Epithelial cell of proximal tubule (primary cell): ENCODE data around the gene RNGTT. TPM values are rescaled to one million over a fixed set of nuclear protein-coding genes. Genes with fewer than 3 reads are reported as not detected.

ENCODE experiments used
- DNase-seq: peaks from one replicate; pipeline ENCODE4 v3.0.0-alpha.2; 2011; ENCODE audit warnings: low read depth
- H3K4me3 ChIP-seq: 2 replicates; pipeline ENCODE4 v1.5.1; 2011; ENCODE audit warnings: low read depth, mild to moderate bottlenecking, low read length
- total RNA-seq: library from RNA; depleted of rRNA; stranded (reverse); fragments of >200 nt; gene quantifications from 2 replicates; pipeline ENCODE4 v1.2.3, GENCODE V29; 2015
- TF ChIP-seq, protein P1 (sequence below): conservative IDR thresholded peaks from 2 replicates; pipeline ENCODE4 v1.5.1; 2012; ENCODE audit warnings: low read depth, mild to moderate bottlenecking, low read length

The RNGTT gene
- total RNA-seq, 1 donor from 2014 or later = 17.6 TPM

DNA sequence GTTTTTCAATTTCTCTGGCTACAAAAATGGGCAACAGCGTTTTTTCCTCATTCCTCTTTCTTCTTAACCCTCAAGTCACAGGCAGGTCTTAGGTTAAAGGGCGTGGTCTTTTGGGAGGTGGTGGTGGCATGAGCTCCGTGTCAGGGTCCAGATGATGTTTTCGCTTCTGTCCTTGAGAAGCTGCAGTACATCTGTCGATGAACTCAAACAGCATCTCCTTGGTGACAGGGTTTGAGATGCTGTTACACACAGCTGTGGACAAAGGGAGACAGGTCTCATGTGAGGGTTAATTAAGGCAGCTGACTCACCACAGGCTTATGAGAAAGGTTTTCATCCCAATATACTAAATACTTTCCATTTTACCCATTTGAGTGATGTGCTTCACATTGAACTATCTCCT is 350.8 kb downstream of the RNGTT start:
- DNase-seq = no peak
- H3K4me3 ChIP-seq = no peak overlapping the region
- TF ChIP-seq, protein P1, sequence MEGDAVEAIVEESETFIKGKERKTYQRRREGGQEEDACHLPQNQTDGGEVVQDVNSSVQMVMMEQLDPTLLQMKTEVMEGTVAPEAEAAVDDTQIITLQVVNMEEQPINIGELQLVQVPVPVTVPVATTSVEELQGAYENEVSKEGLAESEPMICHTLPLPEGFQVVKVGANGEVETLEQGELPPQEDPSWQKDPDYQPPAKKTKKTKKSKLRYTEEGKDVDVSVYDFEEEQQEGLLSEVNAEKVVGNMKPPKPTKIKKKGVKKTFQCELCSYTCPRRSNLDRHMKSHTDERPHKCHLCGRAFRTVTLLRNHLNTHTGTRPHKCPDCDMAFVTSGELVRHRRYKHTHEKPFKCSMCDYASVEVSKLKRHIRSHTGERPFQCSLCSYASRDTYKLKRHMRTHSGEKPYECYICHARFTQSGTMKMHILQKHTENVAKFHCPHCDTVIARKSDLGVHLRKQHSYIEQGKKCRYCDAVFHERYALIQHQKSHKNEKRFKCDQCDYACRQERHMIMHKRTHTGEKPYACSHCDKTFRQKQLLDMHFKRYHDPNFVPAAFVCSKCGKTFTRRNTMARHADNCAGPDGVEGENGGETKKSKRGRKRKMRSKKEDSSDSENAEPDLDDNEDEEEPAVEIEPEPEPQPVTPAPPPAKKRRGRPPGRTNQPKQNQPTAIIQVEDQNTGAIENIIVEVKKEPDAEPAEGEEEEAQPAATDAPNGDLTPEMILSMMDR = no peak

DNA sequence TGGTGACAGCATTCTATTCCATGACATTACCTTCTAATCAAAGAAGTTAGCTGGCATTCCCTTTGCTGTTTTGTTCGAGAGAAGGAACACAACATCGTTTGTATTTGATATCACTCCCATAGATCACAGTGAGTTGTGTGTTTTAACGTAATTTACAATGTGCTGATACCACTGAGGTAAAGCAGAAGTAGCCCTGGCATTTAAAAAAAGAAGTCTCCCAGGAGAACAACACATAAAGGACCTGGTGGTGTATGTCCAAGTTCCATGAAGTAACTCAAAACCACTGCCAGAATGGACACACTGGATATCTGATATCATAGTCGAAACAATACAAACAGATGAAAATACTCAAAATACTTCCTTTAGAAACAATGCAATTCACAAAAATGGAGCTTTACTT is 351.7 kb downstream of the RNGTT start:
- DNase-seq = no peak
- no peak overlapping the region for H3K4me3 ChIP-seq
- TF ChIP-seq, protein P1 = no peak

DNA sequence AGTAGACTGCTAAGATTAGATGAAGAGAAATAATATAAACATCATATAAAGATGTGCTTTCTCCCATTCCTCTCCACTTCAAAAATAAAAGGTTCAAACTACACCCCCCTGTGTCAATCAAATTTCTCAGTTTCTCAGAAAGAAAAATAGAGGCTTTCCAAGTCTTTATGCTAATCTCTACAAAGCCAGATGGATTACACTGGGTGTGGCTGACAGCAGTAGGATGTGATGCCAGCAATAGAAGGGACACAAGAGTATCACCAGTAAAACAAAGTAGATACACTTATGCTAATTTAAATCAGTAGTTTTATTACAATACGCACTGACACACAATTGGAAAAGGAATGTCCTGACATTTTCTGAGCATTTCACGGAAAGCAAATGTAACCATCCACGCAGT is 353.4 kb downstream of the RNGTT start:
- H3K4me3 ChIP-seq = no peak overlapping the region
- TF ChIP-seq, protein P1 = no peak
- no peak for DNase-seq

DNA sequence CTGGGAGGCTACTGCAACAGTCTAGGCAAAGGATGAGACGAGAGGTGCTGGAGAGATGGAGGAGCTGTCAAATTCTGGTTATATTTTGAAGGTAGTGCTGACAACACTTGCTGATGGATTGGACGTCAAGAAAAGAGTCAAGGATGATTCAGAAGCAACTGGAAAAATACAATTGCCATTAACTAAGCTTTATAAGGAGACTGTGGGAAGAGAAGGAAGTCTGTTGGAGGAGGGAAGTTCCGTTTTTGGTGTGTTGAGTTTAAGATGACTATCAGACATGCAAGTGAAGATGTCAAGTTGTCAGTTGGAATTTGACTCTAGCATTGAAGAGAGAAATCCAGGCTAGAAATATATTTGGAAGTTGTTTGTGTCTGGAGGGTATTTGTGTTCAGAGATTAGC is 358.1 kb downstream of the RNGTT start:
- DNase-seq = no peak
- H3K4me3 ChIP-seq = no peak overlapping the region
- TF ChIP-seq, protein P1 = no peak

DNA sequence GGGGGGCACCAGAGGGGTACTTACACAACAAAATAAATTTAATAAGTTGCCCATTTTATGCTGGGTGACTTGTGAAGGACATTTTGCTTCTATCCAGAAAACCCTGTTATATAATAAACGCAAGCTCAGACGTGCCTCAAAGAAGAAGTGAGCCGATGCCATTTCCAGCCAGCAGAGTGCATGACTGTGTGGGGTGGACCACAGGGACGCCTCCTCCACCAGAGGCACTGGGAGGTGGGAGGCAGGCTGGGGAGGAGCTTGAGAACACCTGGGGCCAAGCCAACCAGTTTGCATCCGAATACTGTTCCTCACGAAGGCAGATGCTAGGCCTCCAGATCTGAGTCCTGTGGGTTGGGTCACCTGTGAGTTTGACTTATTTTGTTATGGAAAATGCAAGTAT is 363.8 kb downstream of the RNGTT start:
- TF ChIP-seq, protein P1 = no peak
- no peak overlapping the region for H3K4me3 ChIP-seq
- DNase-seq = no peak

DNA sequence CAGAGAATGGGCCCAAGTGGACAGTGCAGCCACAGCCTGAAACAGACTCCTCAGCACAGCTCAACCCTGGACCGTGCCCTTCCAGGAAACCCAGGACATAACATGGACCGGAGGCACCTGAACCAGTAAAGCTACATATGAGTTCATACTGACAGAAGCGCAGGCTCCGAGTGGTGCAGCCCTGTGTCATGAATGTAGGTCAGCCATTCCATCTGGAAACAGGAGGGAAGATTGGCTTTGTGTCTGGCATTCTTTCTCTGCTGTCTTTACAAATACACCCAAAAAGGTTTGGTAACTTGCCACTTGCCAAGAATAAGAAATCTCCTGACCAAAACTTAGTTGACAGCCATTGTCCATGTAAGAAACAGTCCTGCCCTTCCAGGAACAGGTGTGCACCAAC is 366.6 kb downstream of the RNGTT start:
- H3K4me3 ChIP-seq = no peak overlapping the region
- TF ChIP-seq, protein P1 = no peak
- no peak for DNase-seq

DNA sequence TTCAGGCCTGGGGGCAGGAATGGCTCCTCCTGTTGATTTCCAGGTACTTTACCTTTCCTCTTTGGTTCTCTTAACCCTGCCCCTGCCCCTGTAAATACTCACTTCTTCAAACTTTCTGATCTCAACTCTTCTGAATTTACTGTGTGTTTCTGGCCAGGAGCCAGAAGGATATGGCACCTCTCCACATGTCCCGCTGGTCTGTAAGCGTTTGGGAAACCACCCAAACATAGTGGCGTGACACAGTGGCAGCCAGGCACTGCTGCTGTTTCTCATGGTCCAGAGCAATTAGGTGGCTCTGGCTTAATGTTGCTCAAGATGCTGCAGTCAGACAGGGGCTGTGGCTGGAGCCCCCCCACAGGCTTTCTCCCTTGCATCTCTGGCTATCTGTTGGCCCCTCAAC is 374.5 kb downstream of the RNGTT start:
- TF ChIP-seq, protein P1 = no peak
- DNase-seq = no peak
- H3K4me3 ChIP-seq = no peak overlapping the region
